Stimulated activated CD4-positive, alpha-beta T cell treated with anti-CD3 and anti-CD28 coated beads, Interleukin-2, amount 100 ng/mL, for 24 hours (primary cell): ENCODE data around the gene DLG2.

Experiments used
- DNase-seq, 2 donors: peaks; one replicate each; pipeline ENCODE4 v3.0.0-alpha.2; 2020

Gene DLG2

GRCh38 chr11:84234462-84235202, 1392.5 kb downstream of the DLG2 start:
- no peak for DNase-seq

DNA sequence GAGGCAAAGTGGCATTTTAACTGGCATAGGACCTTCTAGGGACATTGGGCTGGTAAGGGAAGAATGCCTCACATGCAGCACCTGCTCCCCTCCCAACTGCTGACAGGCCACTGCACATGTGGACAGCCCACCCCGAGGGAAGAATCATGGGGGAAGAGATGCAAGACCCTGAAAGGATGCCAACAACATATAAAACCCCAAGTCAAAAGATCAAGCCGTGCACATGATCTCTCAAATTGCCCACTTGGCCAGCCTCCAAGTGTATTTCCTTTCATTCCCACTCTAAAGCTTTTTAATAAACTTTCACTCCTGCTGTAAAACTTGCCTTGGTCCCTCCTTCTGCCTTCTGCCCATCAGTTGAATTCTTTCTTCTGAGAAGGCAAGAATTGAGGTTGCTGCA, 1393.1 kb downstream of the DLG2 start:
- no peak for DNase-seq

- DNase-seq = no peak
Measured at GRCh38 chr11:84232511-84232910, 1394.6 kb downstream of the DLG2 start.

DNA sequence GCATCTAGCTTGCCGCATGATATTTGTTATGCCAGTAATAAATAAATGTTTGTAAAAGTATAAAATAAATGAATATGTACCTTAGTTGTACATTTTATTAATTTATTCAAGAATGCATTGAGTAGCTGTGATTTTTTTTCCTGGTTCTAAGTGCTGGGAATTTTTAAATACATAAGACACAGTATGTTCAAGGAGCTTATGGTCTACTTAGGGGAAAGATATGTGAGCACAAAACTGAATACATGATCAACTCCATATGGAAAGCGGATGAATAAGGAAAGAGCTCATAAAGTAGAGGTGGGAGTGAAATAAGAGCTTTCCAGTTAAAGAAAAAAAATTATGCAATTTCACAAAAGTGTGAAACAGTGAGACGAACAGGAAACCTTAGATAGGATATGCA, 1396.7 kb downstream of the DLG2 start:
- no peak for DNase-seq

GRCh38 chr11:84227970-84228665, 1399.0 kb downstream of the DLG2 start:
- no peak for DNase-seq

GRCh38 chr11:84224042-84224441, 1403.1 kb downstream of the DLG2 start:
- no peak for DNase-seq

DNA sequence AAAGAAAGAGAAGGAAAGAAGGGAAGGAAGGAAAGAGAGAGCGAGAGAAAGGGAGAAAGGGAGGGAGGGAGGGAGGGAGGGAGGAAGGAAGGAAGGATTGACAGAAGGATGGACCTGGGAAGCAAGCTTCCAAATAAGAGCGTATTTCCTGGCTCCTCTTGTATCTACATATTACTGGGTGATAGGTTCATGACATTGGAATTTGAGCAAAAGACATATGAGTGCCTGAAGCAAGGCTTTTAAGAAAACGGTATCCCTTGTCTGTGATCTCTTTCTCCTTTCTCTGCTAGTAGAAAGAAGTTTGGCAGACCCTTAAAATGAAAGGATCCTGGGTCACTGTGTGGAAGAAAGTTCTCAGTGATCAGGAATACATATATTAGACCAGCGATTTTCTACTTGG, 1408.8 kb downstream of the DLG2 start:
- no peak for DNase-seq

- no peak for DNase-seq
Measured at GRCh38 chr11:84215672-84216071, 1411.5 kb downstream of the DLG2 start.

DNA sequence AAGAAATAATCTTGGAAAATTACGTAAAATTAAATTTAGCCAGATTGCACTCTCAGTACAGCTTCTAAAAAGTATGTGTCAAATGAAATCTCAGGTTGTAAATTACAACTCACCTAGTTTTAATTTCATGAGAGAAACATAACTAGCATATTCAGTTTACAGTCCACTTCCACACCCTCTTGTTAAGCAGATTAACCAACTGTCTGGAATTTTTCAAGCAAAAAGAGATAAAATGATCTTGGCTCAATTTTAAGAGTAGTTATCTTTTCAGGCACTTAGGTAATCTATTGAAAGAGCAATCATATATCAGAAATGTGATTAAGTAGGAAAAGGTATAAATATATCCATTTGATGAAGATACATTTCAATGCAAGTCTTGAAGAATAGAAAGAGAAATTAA, 1412.6 kb downstream of the DLG2 start:
- DNase-seq = no peak

DNA sequence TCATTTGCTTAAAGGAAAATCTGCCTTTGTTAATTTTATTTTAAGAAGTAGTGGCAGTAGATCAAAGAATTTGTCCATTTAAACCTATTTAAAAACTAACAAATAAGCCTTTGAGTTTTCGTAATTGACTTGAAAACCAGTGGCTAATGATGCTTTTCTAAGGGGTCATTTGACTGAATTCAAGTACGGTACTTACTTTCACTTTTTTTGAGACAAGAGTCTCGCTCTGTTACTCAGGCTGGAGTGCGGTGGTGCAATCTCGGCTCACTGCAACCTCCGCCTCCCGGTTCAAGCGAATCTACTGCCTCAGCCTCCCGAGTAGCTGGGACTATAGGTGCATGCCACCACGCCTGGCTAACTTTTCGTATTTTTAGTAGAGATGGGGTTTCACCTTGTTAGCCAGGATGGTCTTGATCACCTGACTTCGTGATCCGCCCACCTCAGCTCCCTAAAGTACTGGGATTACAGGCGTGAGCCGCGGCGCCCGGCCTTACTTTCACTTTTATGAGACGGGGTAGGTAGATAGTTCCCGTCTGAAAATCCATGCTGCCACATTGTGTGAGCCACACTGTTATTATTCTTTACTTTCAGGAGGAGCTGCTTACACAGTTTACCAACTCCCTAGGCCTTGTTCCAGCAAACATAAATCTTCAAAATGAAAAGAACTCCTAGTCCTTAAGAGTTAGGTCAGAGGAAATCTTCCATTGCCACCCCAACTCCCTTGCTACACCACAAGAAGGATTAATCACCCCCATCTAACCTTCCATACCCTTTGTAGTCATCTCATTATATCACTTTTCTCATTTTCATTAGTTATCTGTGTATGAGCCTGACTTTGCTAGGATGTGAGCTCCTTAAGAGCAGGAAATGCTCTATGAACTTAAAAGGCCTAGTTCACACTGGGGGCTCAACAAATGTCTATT, 1414.4 kb downstream of the DLG2 start:
- no peak for DNase-seq

DNA sequence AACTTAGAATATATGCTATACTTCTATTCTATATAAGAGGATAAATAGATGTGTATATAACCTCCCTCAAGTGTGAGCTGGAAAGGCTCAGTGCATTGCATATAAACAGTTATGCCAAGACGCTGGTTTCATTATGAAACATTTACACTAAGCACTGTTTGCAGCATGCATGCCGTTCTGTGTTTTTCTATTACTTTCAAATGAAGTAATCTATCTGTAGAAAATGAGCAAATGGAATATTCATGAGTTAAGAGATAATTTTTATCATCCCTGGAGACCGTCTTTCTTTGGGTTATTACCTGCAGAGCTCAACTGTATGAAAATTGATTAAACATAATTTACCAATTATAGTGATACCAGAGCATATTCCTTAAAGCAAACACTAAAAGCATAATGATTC, 1415.2 kb downstream of the DLG2 start:
- no peak for DNase-seq

- DNase-seq = no peak
Measured at GRCh38 chr11:84194696-84195095, 1432.4 kb downstream of the DLG2 start.

- DNase-seq = no peak
Measured at GRCh38 chr11:84193706-84194105, 1433.4 kb downstream of the DLG2 start.

GRCh38 chr11:84188521-84188920, 1438.6 kb downstream of the DLG2 start:
- DNase-seq = no peak

DNA sequence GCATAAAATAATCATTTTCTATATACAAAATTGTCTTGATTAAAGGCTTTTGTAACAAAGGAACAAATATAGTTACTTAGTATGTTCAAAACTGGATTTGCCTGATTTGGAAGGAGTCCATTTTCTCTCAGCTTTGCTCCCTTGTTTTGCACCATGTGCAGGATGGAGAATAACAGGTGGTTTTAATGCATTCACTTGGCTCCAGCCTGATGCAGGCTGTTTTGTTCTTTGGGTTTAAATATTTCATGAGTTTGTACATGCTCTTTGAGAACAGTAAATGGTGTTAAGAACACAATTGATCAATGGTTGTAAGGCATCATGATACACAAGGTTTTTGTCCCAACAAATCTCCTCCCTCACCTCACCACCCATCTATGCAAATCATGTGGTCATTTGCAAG, 1454.1 kb downstream of the DLG2 start:
- no peak for DNase-seq

GRCh38 chr11:84165139-84165538, 1462.0 kb downstream of the DLG2 start:
- no peak for DNase-seq

DNA sequence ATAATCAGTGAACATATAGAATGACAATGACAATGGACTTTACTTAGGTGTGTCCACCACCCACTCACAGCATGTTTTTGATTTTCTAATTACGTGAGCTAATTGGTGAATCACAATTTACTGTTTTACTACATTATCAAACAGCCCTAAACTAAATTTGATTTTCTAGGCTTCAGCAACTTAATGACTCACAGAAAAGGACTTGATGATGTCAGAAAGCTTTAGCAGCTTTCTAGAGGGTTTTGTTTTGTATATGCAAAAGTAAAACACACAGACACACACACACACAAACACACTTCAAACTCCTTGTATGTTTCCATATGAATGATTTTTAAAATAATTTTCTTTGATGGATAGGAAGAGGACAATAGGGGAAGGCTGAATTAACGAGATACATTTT, 1462.4 kb downstream of the DLG2 start:
- no peak for DNase-seq

- DNase-seq = no peak
Measured at GRCh38 chr11:84163116-84163515, 1464.0 kb downstream of the DLG2 start.

DNA sequence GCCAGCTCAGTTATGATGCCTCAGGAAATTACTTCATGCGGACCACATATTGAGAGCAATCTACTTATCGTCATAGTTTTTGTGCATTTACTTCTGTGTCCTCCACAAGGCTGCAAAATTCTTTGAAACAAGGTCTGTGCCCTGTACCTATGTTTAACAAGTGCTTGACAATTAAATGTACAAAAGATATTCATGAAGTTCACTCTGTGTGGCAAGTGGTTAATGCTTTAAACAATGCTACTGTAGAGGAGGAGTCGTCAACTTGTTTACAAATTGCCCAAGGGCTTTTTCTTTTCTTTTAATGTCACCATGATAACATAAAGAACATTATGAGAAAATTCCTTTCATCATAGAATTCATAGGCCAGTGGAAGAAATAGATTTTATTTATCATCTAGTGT, 1469.5 kb downstream of the DLG2 start:
- no peak for DNase-seq

GRCh38 chr11:84146826-84147225, 1480.3 kb downstream of the DLG2 start:
- no peak for DNase-seq

DNA sequence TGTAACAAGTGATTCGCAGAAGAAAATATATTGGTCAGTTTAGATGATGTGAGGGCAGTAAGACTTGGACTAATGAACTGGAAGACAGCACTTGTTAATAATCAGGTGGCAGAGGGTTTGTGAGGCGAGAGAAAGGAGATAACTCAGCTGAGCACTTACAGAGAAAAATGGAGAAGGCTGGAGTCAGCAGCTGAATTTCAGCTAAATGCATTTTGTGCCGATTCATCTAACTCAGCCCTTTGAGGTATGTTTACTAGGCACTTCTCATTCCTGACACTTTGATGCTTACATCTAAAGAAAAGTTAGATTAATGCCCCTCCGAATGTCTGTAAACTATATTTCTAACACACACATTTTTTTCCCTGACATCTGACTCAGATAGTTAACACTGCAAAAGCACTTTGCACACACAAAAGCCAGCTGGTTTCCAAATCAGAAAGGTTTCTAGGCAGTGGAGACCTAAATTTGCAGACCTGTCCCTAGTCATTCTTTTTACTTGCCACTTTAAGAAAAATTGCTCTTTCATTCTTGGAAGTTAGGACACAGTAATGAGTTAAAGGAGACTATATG, 1481.4 kb downstream of the DLG2 start:
- DNase-seq = no peak

DNA sequence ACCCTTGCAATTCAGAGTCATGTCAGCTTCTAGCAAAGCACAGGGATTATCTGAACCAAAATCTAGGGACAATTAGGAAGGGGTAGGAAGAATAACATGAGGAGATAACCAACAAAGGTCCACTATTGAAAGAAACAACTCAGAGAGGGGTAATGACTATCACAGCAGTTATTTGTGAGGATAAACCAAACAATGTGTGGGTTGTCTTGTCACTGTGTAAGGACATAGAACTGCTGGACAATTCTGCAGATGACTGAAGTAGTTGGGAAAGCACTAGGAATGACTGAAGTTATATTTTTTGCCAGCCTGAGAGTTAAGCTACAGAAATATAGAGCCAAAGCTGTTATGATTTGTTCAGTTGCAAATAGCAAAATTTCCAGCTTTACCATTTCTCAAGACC, 1482.6 kb downstream of the DLG2 start:
- no peak for DNase-seq

- no peak for DNase-seq
Measured at GRCh38 chr11:84142411-84142810, 1484.7 kb downstream of the DLG2 start.
